Osteoblast (primary cell): ENCODE results near the gene ROCK2. TPM values are rescaled to one million over a fixed set of nuclear protein-coding genes. Genes with fewer than 3 reads are reported as not detected.

Experiments used
- DNase-seq: peaks from one replicate; pipeline ENCODE4 v3.0.0; 2011; ENCODE audit warnings: low spot score, mixed read lengths; ENCODE audit not compliant: insufficient read length; ENCODE audit errors: missing footprints
- H2AFZ ChIP-seq: 2 replicates; pipeline ENCODE4 v1.6.0; 2011; ENCODE audit warnings: mild to moderate bottlenecking, low read length
- H3K27ac ChIP-seq: 2 replicates; pipeline ENCODE4 v1.5.1; 2011; ENCODE audit warnings: mild to moderate bottlenecking, low read depth, low read length, moderate library complexity
- H3K27me3 ChIP-seq: 2 replicates; pipeline ENCODE4 v1.6.0; 2012; ENCODE audit warnings: mild to moderate bottlenecking, control low read depth, inconsistent platforms, low read length, moderate library complexity; ENCODE audit not compliant: insufficient read depth
- H3K36me3 ChIP-seq: 2 replicates; pipeline ENCODE4 v1.5.1; 2011; ENCODE audit warnings: mild to moderate bottlenecking, low read length, control low read depth, moderate library complexity; ENCODE audit not compliant: insufficient read depth
- H3K4me1 ChIP-seq: 2 replicates; pipeline ENCODE4 v1.5.1; 2011; ENCODE audit warnings: mild to moderate bottlenecking, low read length, control low read depth, moderate library complexity; ENCODE audit not compliant: insufficient read depth
- H3K4me2 ChIP-seq: 2 replicates; pipeline ENCODE4 v1.6.0; 2011; ENCODE audit warnings: mild to moderate bottlenecking, low read length; ENCODE audit not compliant: insufficient read depth
- H3K4me3 ChIP-seq: fragments of 200-600 bp; sonication (generic); 3 replicates; pipeline ENCODE4 v1.5.1; 2012; ENCODE audit warnings: mild to moderate bottlenecking, low read length, inconsistent platforms; ENCODE audit not compliant: insufficient read depth
- H3K79me2 ChIP-seq: 2 replicates; pipeline ENCODE4 v1.6.0; 2012; ENCODE audit warnings: mild to moderate bottlenecking, low read length, control low read depth, inconsistent platforms; ENCODE audit not compliant: insufficient read depth
- H3K9me3 ChIP-seq: 2 replicates; pipeline ENCODE4 v1.5.1; 2011; ENCODE audit warnings: low read depth, low read length, control low read depth
- H4K20me1 ChIP-seq: 2 replicates; pipeline ENCODE4 v1.6.0; 2012; ENCODE audit warnings: mild to moderate bottlenecking, low read length, control low read depth; ENCODE audit not compliant: insufficient read depth
- CTCF ChIP-seq: IDR thresholded peaks from 2 replicates; pipeline ENCODE4 v1.5.1; 2011; ENCODE audit warnings: mild to moderate bottlenecking, low read depth, low read length, moderate library complexity; ENCODE audit errors: extremely low read depth
- total RNA-seq: library from RNA; depleted of rRNA; stranded (reverse); fragments of >200 nt; gene quantifications from 2 replicates; pipeline ENCODE4 v1.2.3, GENCODE V29; 2012

ROCK2 gene
- total RNA-seq, 1 donor = 59.7 TPM

GRCh38 chr2:11280713-11281112, 63.7 kb downstream of the ROCK2 start:
- no peak for TF ChIP-seq CTCF
- no peak overlapping the region for H3K27ac ChIP-seq
- peaks cover 3% of the 10 kb centered on the region for H4K20me1 ChIP-seq
- no peaks in the 10 kb centered on the region for H3K4me1 ChIP-seq
- peaks cover 28% of the 10 kb centered on the region for H3K36me3 ChIP-seq
- no peak for DNase-seq
- H3K4me3 ChIP-seq = no peak overlapping the region
- no peaks in the 10 kb centered on the region for H3K9me3 ChIP-seq
- no peak overlapping the region for H2AFZ ChIP-seq
- H3K27me3 ChIP-seq = no peaks in the 10 kb centered on the region
- H3K79me2 ChIP-seq = peaks cover 79% of the 10 kb centered on the region
- H3K4me2 ChIP-seq = no peak overlapping the region

- H3K27me3 ChIP-seq = no peaks in the 10 kb centered on the region
- no peak overlapping the region for H2AFZ ChIP-seq
- H3K9me3 ChIP-seq = no peaks in the 10 kb centered on the region
- H3K4me1 ChIP-seq = no peaks in the 10 kb centered on the region
- H3K4me2 ChIP-seq = no peak overlapping the region
- peaks cover 3% of the 10 kb centered on the region for H4K20me1 ChIP-seq
- H3K79me2 ChIP-seq = peaks cover 77% of the 10 kb centered on the region
- no peak for TF ChIP-seq CTCF
- no peak overlapping the region for H3K4me3 ChIP-seq
- no peak overlapping the region for H3K27ac ChIP-seq
- H3K36me3 ChIP-seq = peaks cover 17% of the 10 kb centered on the region
- DNase-seq = no peak
Measured at GRCh38 chr2:11279398-11279797, 65.0 kb downstream of the ROCK2 start.

- no peak for DNase-seq
- Histone ChIP-seq H3K9me3 (no peaks in the 10 kb centered on the region), H3K79me2 (peaks cover 79% of the 10 kb centered on the region), H3K27ac (no peak overlapping the region), H3K4me1 (no peaks in the 10 kb centered on the region), H3K4me3 (no peak overlapping the region), H4K20me1 (peaks cover 3% of the 10 kb centered on the region), H3K36me3 (peaks cover 9% of the 10 kb centered on the region), H3K4me2 (no peak overlapping the region), H2AFZ (no peak overlapping the region), H3K27me3 (no peaks in the 10 kb centered on the region)
- TF ChIP-seq CTCF = no peak
Measured at GRCh38 chr2:11278219-11278618, 66.2 kb downstream of the ROCK2 start.

GRCh38 chr2:11275910-11276309, 68.5 kb downstream of the ROCK2 start:
- Histone ChIP-seq H2AFZ (no peak overlapping the region), H3K27ac (no peak overlapping the region), H3K79me2 (peaks cover 80% of the 10 kb centered on the region), H3K9me3 (no peaks in the 10 kb centered on the region), H4K20me1 (peaks cover 3% of the 10 kb centered on the region), H3K27me3 (no peaks in the 10 kb centered on the region), H3K36me3 (peaks cover 9% of the 10 kb centered on the region), H3K4me2 (no peak overlapping the region), H3K4me3 (no peak overlapping the region), H3K4me1 (no peaks in the 10 kb centered on the region)
- no peak for DNase-seq
- no peak for TF ChIP-seq CTCF
